Dedifferentiated amniotic fluid mesenchymal stem cell (primary cell): ENCODE measurements around the gene RPL37A.
"Not testable (repeated sequence)": the region's sequence is repeated elsewhere in the genome, so short reads cannot be mapped to it uniquely, and the experiment has no call there.

Experiments
- DNase-seq: peaks from one replicate; pipeline ENCODE4 v3.0.0-alpha.2; 2016; ENCODE audit errors: extremely low spot score

Gene RPL37A

DNA sequence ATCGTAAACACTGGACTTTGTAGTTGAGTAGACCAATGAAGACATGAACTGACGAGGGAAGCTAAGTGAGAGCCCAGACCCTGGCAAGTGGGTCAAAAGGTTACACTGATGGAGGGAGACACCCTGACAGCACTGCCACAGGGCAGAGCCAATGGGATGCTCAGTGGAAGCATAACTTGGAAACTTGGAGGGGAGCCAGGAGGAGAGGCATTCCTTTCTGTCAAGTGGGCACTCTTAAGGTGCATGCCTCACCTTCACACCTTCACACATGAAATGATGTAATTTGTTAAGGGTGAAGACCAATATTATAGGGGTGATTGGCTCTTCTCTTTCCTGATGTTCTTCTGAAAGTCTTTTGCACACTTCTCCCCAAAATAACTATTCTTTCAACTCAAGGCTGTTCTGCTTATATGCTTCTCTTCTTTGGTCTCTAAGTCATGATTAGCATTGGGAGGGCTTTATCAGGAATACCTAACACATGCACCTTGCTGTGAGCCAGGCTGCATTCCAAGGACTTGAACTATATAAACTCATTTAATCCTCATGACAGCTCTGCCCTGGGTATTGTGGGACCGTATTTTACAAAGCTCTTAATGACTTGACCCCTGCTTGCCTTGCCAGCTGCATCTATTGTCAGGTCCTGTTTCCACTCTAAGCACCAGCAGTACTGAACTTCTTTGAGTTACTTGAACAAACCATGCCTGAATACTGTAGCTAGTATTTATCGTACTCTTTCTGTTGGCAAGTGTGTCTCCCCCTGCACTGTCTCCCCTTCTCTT lies 19.0 kb downstream of the RPL37A start:
- no peak for DNase-seq

- DNase-seq: not testable (repeated sequence)
These were observed 20.0 kb downstream of the RPL37A start for GRCh38 chr2:216518566-216519119.

DNA sequence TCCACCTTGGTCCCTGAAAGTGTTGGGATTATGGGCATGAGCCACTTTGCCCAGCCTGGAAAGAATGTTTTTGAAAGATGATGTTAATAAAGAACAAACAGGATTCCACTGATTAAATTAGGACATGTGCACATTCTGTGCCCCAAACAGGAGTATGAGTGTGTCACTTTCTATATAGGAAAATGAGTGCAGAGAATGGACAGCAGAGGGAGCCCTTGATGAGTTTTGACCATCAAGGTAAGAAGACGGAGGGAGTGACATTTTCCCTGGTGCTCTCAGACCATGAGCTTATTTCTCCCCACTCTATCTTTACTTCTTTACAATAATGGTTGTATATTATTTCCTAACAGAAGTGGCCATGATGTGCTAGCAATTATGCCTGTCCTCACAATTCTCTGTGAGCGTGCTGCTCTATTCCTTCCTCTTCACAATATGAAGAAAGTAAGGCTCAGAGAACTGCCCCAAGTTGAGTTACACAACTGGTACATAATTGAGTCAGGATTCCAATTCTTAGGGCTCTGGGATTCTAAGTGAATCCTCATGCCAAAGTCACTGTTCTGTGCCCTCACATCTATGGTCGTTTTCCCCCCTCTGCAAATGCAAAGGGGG lies 20.6 kb downstream of the RPL37A start:
- peak; percentile 87 for DNase-seq

GRCh38 chr2:216520112-216520511 lies 21.5 kb downstream of the RPL37A start:
- DNase-seq: no peak

DNA sequence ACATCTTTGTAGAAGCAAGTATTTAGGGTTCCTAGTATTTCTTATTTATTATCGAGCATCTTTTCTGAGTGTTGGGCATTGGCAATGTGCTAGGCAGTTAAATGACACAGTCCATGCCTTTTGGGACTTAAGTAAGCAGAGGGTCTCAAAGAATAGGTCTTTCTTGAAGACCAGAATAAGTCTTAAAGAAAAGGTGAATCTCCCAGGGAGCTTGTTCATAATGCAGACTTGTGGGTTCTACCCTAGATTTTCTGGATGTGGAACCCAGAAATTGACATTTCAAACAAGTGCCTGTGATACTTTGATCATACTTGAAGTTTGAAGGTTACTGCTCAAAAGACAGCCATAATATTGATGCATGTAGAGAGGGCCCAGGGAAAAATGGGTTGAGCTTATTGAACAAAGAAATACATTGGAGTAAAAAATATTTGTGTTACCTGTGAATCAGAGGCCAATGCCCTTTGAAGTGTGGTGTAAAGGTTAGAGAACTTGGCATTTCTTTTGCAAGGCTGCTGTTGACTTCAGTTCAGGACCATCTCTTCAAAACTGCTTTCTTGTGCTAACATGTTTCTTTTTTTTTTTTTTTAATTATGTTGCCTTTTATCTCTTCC lies 24.4 kb downstream of the RPL37A start:
- no peak for DNase-seq

- no peak for DNase-seq
These were observed 27.3 kb downstream of the RPL37A start for GRCh38 chr2:216525972-216526371.

- no peak for DNase-seq
These were observed 28.3 kb downstream of the RPL37A start for GRCh38 chr2:216526939-216527338.

DNA sequence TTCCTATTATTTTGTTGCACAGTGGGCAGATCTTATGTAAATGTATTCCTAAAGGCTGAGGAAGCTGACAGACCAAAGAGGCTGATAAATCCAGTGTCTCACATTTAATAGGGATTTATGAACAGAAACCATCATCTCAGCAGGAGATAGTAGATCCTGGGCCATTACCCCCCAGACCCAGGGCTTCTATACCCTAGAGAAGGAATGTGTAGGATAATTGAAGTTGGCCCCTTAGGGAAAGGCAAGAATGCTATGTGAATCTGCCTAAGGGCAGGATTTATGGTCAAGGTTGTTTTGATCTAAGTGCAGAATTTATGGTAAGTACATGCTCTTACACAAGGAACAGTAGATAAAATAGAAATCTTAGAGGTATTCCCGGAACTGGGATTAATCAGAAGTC lies 29.0 kb downstream of the RPL37A start:
- DNase-seq: no peak

DNA sequence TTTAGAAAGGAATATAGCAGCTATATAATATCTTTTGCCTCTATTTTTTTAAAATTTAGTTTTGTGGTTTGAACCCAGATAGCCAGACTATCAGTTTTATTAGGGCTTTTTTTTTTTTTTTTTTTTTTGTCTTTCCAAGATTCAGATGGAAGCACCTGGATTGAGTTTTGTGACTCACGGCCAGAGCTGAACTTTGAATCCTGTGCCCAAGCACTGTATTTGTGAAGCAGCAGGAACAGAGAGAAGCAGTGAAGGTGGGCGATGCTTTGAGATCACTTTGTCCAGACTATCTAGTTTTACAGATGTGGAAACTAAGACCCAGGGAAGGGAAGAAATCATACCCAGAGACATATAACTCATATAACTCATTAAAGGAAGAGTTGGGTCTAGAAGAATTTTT lies 33.9 kb downstream of the RPL37A start:
- no peak for DNase-seq

GRCh38 chr2:216533609-216534008 lies 35.0 kb downstream of the RPL37A start:
- DNase-seq: no peak

GRCh38 chr2:216534809-216535208 lies 36.2 kb downstream of the RPL37A start:
- no peak for DNase-seq

- peak; percentile 96 for DNase-seq
These were observed 36.9 kb downstream of the RPL37A start for GRCh38 chr2:216535454-216535995.

- no peak for DNase-seq
These were observed 38.1 kb downstream of the RPL37A start for GRCh38 chr2:216536734-216537210.

DNA sequence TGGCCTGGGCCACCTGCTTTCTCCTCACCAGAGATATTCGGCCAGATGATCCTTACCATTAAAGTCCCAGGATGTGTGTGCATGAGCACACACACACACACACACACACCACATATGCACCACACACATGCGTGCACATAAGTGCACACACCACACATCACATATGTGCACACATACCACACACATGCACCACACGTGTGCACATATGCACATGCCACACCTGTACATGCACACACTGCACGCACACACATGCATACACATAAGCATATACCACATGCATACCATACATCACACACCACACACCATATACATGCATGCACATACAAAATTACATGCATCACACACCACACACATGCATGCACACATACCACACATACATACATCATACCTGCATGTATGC lies 38.7 kb downstream of the RPL37A start:
- no peak for DNase-seq

- DNase-seq: no peak
These were observed 39.9 kb downstream of the RPL37A start for GRCh38 chr2:216538538-216538937.

GRCh38 chr2:216539120-216539519 lies 40.5 kb downstream of the RPL37A start:
- no peak for DNase-seq

DNA sequence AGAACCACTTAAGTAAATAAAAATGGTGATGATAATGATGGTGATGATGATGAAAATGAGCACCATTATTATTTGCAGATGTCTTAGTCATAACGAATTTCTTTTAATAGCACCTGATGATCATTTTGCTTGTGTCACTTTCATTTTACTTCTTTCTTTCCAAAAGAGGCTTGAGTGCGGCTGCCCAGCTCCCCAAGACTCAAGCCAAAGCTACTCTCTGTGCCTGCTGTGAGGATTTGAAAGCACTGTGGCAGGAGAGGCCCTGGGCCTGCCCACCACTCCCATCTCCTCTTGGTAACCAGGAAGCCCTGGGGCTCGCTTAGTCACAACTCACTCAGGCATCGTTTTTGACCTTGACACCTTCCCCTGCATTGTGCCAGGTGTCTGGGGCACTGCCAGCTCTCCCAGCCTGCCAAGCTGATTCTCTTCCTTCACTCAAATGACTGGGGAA lies 41.2 kb downstream of the RPL37A start:
- DNase-seq: no peak

DNA sequence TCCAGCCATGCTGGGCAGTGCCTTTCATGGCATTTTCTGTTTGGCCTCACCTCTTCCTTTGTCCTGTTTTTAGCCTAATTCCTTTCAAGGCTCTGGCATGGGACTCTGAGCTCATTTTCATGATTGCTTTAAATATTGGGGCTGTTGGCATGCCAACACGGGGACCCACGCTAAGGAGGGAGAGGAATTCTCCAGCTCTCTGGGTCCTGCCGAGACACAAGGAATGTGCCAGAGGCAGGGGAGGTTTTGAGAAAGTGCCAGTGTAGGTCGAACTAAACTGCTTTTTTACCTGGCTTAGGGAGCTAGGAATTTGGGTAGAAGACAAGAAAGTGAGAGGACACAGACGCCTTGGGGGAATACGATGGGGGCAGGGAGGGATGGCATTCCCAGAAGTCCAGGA lies 42.3 kb downstream of the RPL37A start:
- no peak for DNase-seq

- no peak for DNase-seq
These were observed 42.9 kb downstream of the RPL37A start for GRCh38 chr2:216541505-216541904.

GRCh38 chr2:216545359-216545758 lies 46.7 kb downstream of the RPL37A start:
- DNase-seq: no peak

- DNase-seq: no peak
These were observed 47.6 kb downstream of the RPL37A start for GRCh38 chr2:216546241-216546640.
